Measurements from ENCODE around the gene TMPRSS11F.

DNA sequence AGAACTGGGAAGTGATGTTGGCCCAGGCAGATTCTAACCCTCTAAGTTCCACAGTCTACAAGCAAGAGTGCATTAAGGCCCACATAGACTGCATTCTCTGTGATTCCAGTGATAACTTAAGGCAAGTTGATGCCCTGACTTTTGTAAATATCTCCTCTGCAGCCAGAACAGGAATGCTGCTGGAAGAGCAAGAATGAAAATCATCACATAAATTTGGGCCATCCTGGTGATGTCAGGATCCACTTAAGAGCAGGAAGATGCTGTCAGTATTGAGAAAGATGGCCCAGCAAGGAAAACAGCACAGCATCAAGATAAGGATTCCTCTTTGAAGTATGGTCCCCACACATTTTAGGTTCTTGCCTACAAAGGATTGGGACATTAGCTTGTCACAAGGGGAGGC, 52.4 kb downstream of the TMPRSS11F start:
- TF ChIP-seq, protein P1, sequence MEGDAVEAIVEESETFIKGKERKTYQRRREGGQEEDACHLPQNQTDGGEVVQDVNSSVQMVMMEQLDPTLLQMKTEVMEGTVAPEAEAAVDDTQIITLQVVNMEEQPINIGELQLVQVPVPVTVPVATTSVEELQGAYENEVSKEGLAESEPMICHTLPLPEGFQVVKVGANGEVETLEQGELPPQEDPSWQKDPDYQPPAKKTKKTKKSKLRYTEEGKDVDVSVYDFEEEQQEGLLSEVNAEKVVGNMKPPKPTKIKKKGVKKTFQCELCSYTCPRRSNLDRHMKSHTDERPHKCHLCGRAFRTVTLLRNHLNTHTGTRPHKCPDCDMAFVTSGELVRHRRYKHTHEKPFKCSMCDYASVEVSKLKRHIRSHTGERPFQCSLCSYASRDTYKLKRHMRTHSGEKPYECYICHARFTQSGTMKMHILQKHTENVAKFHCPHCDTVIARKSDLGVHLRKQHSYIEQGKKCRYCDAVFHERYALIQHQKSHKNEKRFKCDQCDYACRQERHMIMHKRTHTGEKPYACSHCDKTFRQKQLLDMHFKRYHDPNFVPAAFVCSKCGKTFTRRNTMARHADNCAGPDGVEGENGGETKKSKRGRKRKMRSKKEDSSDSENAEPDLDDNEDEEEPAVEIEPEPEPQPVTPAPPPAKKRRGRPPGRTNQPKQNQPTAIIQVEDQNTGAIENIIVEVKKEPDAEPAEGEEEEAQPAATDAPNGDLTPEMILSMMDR (IDR thresholded peaks at IDR 0.05; ENCODE audit: insufficient read depth, low read length, poor library complexity, severe bottlenecking): no peak
- TF ChIP-seq EZH2phosphoT487 (conservative IDR thresholded peaks at IDR 0.05; ENCODE audit: low read length): no peak
